Measurements from ENCODE around the gene NEIL1. TPM values are rescaled to one million over a fixed set of nuclear protein-coding genes. Genes with fewer than 3 reads are reported as not detected.
"Not testable (repeated sequence)": the region's sequence is repeated elsewhere in the genome, so short reads cannot be mapped to it uniquely, and the experiment has no call there.

The NEIL1 gene
- total RNA-seq, 1 donor from 2014 or later: 6.6 TPM

DNA sequence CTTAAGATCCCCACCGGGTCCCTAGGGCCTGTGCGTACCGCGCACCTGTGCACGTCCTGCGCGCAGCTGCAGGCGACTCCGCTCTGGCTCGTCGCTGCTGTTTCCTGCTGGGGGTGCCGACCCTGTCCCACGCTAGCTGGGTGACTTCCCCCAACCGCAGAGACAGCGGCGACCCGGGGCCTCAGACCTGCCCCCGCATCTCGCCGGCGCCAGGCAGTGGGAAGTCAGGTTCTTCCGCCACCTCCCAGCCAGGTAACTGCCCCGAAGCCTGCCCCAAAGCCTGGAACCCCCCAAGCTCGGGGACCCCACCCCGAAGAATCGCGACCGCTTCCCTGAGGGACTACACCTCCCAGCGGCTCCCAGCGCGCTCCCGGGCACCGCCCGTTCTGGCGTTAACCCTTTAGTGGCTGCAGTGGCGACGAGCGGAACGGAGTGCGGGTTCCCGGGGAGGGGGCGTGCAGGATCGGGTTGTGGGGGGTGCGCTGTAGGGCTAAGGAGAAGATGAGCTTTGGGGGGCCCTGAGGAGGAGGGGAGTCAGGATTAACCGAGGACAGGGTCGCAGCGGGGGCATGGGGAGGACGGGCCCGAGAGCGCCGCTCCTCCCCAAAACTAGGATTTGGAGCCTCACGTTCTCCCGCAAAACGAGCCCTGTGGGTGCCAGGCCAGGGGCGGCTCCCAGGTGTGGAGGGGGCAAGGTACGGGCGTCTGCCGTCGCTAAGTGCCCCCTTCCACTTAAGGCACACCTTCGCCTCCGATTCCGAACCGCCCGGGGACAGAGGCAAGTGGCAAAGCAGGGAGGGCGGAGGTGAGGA is 589 bp downstream of the NEIL1 start:
- Histone ChIP-seq H3K27me3 (ENCODE audit: control insufficient read depth, insufficient read depth, low read length) (no peaks in the 10 kb centered on the region), H3K4me3 (ENCODE audit: low read depth, low read length) (peak overlapping the region; percentile 66), H3K36me3 (ENCODE audit: control insufficient read depth, insufficient read depth, low read length) (peaks cover 1% of the 10 kb centered on the region)
- TF ChIP-seq, protein P1, sequence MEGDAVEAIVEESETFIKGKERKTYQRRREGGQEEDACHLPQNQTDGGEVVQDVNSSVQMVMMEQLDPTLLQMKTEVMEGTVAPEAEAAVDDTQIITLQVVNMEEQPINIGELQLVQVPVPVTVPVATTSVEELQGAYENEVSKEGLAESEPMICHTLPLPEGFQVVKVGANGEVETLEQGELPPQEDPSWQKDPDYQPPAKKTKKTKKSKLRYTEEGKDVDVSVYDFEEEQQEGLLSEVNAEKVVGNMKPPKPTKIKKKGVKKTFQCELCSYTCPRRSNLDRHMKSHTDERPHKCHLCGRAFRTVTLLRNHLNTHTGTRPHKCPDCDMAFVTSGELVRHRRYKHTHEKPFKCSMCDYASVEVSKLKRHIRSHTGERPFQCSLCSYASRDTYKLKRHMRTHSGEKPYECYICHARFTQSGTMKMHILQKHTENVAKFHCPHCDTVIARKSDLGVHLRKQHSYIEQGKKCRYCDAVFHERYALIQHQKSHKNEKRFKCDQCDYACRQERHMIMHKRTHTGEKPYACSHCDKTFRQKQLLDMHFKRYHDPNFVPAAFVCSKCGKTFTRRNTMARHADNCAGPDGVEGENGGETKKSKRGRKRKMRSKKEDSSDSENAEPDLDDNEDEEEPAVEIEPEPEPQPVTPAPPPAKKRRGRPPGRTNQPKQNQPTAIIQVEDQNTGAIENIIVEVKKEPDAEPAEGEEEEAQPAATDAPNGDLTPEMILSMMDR (IDR thresholded peaks at IDR 0.05; ENCODE audit: insufficient read depth, low read length, severe bottlenecking): no peak
- no peak for DNase-seq (ENCODE audit: low read depth)
- no peak for FAIRE-seq

GRCh38 chr15:75348034-75348561 is 1.3 kb downstream of the NEIL1 start:
- TF ChIP-seq, protein P1 (IDR thresholded peaks at IDR 0.05; ENCODE audit: insufficient read depth, low read length, severe bottlenecking): no peak
- DNase-seq (ENCODE audit: low read depth): no peak
- Histone ChIP-seq H3K4me3 (ENCODE audit: low read depth, low read length) (peak overlapping the region; percentile 66), H3K27me3 (ENCODE audit: control insufficient read depth, insufficient read depth, low read length) (no peaks in the 10 kb centered on the region), H3K36me3 (ENCODE audit: control insufficient read depth, insufficient read depth, low read length) (peaks cover 1% of the 10 kb centered on the region)
- no peak for FAIRE-seq

- no peak for FAIRE-seq
Measured at GRCh38 chr15:75348562-75349350, 1.9 kb downstream of the NEIL1 start.

DNA sequence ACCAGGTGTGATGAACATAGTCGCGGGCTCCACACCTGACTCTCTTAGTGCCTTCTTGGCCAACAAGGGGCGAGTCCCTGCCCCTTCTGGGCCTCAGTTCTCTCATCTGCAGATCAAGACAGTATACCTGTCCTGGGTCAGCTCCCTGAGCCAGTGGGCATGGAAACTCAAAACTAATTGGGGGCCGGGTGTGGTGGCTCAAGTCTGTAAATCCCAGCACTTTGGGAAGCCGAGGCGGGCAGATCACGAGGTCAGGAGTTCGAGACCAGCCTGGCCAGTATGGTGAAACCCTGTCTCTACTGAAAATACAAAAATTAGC is 2.5 kb downstream of the NEIL1 start:
- not testable (repeated sequence) for FAIRE-seq; H3K27me3 ChIP-seq (ENCODE audit: control insufficient read depth, insufficient read depth, low read length); H3K4me3 ChIP-seq (ENCODE audit: low read depth, low read length); H3K36me3 ChIP-seq (ENCODE audit: control insufficient read depth, insufficient read depth, low read length); DNase-seq (ENCODE audit: low read depth)

More at GRCh38 chr15:75348562-75349350, 1.9 kb downstream of the NEIL1 start:
- TF ChIP-seq, protein P1 (IDR thresholded peaks at IDR 0.05; ENCODE audit: insufficient read depth, low read length, severe bottlenecking): no peak
- Histone ChIP-seq H3K36me3 (ENCODE audit: control insufficient read depth, insufficient read depth, low read length) (peaks cover 3% of the 10 kb centered on the region), H3K27me3 (ENCODE audit: control insufficient read depth, insufficient read depth, low read length) (no peaks in the 10 kb centered on the region), H3K4me3 (ENCODE audit: low read depth, low read length) (peak overlapping the region; percentile 66)
- no peak for DNase-seq (ENCODE audit: low read depth)

GRCh38 chr15:75349851-75350588 is 3.2 kb downstream of the NEIL1 start:
- Histone ChIP-seq H3K27me3 (ENCODE audit: control insufficient read depth, insufficient read depth, low read length) (no peaks in the 10 kb centered on the region), H3K36me3 (ENCODE audit: control insufficient read depth, insufficient read depth, low read length) (peaks cover 6% of the 10 kb centered on the region), H3K4me3 (ENCODE audit: low read depth, low read length) (no peak overlapping the region)
- DNase-seq (ENCODE audit: low read depth) (no peak), FAIRE-seq (no peak)
- TF ChIP-seq, protein P1 (IDR thresholded peaks at IDR 0.05; ENCODE audit: insufficient read depth, low read length, severe bottlenecking): no peak
